ENCODE data around the gene TJP3. TPM values are rescaled to one million over a fixed set of nuclear protein-coding genes. Genes with fewer than 3 reads are reported as not detected.

Gene TJP3
- total and polyA plus RNA-seq, 3 experiments from 2014 or later = 1.5 to 16.2 (median 1.7) TPM

GRCh38 chr19:3784607-3785450 lies 76.6 kb downstream of the TJP3 start:
- H3K27ac Mint-ChIP-seq = peak overlapping the region; percentile 34 to 96 (median 84)
- H3K9me3 Mint-ChIP-seq = peaks cover 10 to 20% (median 16%) of the 10 kb centered on the region in 5 donors
- peaks cover 15% of the 10 kb centered on the region for H3K4me1 ChIP-seq (ENCODE audit: insufficient read depth, low read length)
- H3K9me3 ChIP-seq (ENCODE audit: low read length) = peaks cover 15% of the 10 kb centered on the region
- H3K4me1 Mint-ChIP-seq = peaks cover 34 to 48% (median 42%) of the 10 kb centered on the region in 3 donors
- peak overlapping the region; percentile 83 to 95 (median 90) for H3K4me3 Mint-ChIP-seq
- ChIA-PET CTCF (interaction anchor here (0.7 to 3.4 kb wide), 8 partner anchors 11 to 38 kb away, joined by 3 to 15 read pairs (median 6); partner anchors contain the start of gene MRPL54), POLR2A (interaction anchor here (1.0 to 2.3 kb wide), 3 partner anchors 11 to 22 kb away, joined by 4 to 6 read pairs (median 6); no protein-coding TSS in a partner anchor)
- H3K27me3 ChIP-seq (ENCODE audit: insufficient read depth, low read length, poor library complexity, severe bottlenecking) = no peaks in the 10 kb centered on the region
- peaks cover 6 to 24% (median 20%) of the 10 kb centered on the region in 3 donors for H3K36me3 Mint-ChIP-seq
- H3K4me3 ChIP-seq (ENCODE audit: low read length) = peak overlapping the region; percentile 58
- peaks cover 0 to 1% of the 10 kb centered on the region in 2 donors for H3K27me3 Mint-ChIP-seq
- no peak for DNase-seq
- H3K36me3 ChIP-seq (ENCODE audit: insufficient read depth, low read length) = peaks cover 7% of the 10 kb centered on the region
- H3K27ac ChIP-seq (ENCODE audit: low read depth, low read length) = peak overlapping the region; percentile 59

- H3K4me1 ChIP-seq (ENCODE audit: insufficient read depth, low read length) = peaks cover 21% of the 10 kb centered on the region
- peaks cover 15% of the 10 kb centered on the region for H3K9me3 ChIP-seq (ENCODE audit: low read length)
- CTCF ChIA-PET = interaction anchor here (0.7 to 3.4 kb wide), 2 partner anchors 11 to 37 kb away, joined by 3 to 15 read pairs; no protein-coding TSS in a partner anchor
- Mint-ChIP-seq H3K9me3 (peaks cover 10 to 20% (median 16%) of the 10 kb centered on the region in 5 donors), H3K27ac (peak overlapping the region; percentile 21 to 91 (median 62)), H3K36me3 (peaks cover 6 to 24% (median 20%) of the 10 kb centered on the region in 3 donors), H3K4me3 (peak overlapping the region; percentile 83 to 95 (median 90)), H3K4me1 (peaks cover 40 to 54% (median 47%) of the 10 kb centered on the region in 3 donors), H3K27me3 (peaks cover 0 to 1% of the 10 kb centered on the region in 2 donors)
- H3K4me3 ChIP-seq (ENCODE audit: low read length) = peak overlapping the region; percentile 58
- POLR2A ChIA-PET = interaction anchor here (1.0 to 2.3 kb wide), 2 partner anchors 10 to 12 kb away, joined by 4 to 6 read pairs; no protein-coding TSS in a partner anchor
- H3K36me3 ChIP-seq (ENCODE audit: insufficient read depth, low read length) = peaks cover 7% of the 10 kb centered on the region
- H3K27me3 ChIP-seq (ENCODE audit: insufficient read depth, low read length, poor library complexity, severe bottlenecking) = no peaks in the 10 kb centered on the region
- H3K27ac ChIP-seq (ENCODE audit: low read depth, low read length) = peak overlapping the region; percentile 59
- peak in 3 of 5 donors; percentile 21 to 30 (median 24) for DNase-seq
Measured at GRCh38 chr19:3785451-3785937, 77.3 kb downstream of the TJP3 start.

GRCh38 chr19:3785938-3786824 lies 78.0 kb downstream of the TJP3 start, which contains the start of gene MATK:
Gene MATK (minus strand): TSS chr19:3786381. CDS start chr19:3785135, 1,246 bp downstream.
- peak within 1 kb of the TSS; percentile 21 to 91 (median 86) for H3K27ac Mint-ChIP-seq
- H3K4me1 Mint-ChIP-seq = peaks cover 41 to 54% (median 46%) of the 10 kb centered on the region in 3 donors
- Histone ChIP-seq H3K9me3 (ENCODE audit: low read length) (peaks cover 12% of the 10 kb centered on the region), H3K27ac (ENCODE audit: low read depth, low read length) (peak within 1 kb of the TSS; percentile 59), H3K27me3 (ENCODE audit: insufficient read depth, low read length, poor library complexity, severe bottlenecking) (no peaks in the 10 kb centered on the region), H3K4me3 (ENCODE audit: low read length) (peak within 1 kb of the TSS; percentile 58), H3K4me1 (ENCODE audit: insufficient read depth, low read length) (peaks cover 21% of the 10 kb centered on the region), H3K36me3 (ENCODE audit: insufficient read depth, low read length) (peaks cover 7% of the 10 kb centered on the region)
- ChIA-PET POLR2A (interaction anchor here (0.9 to 2.3 kb wide), 5 partner anchors 10 to 26 kb away, joined by 4 to 6 read pairs (median 5); partner anchors contain the start of gene MRPL54), CTCF (interaction anchor here (0.9 to 3.1 kb wide), 5 partner anchors 10 to 36 kb away, joined by 3 to 13 read pairs (median 4); partner anchors contain the start of genes APBA3 and MRPL54)
- DNase-seq = peak in 4 of 5 donors; percentile 20 to 47 (median 26)
- H3K4me3 Mint-ChIP-seq = peak within 1 kb of the TSS; percentile 83 to 95 (median 90)
- peaks cover 6 to 22% (median 16%) of the 10 kb centered on the region in 3 donors for H3K36me3 Mint-ChIP-seq
- peaks cover 0 to 1% of the 10 kb centered on the region in 2 donors for H3K27me3 Mint-ChIP-seq
- H3K9me3 Mint-ChIP-seq = peaks cover 11 to 16% (median 14%) of the 10 kb centered on the region in 5 donors

GRCh38 chr19:3788996-3789778 lies 81.0 kb downstream of the TJP3 start:
- Mint-ChIP-seq H3K4me1 (peaks cover 36 to 55% (median 39%) of the 10 kb centered on the region in 3 donors), H3K27ac (peak overlapping the region; percentile 76 to 96 (median 90)), H3K4me3 (peak overlapping the region; percentile 70 to 85 (median 77)), H3K27me3 (no peaks in the 10 kb centered on the region), H3K9me3 (peaks cover 0 to 5% (median 0%) of the 10 kb centered on the region in 5 donors), H3K36me3 (peaks cover 2 to 5% (median 4%) of the 10 kb centered on the region in 3 donors)
- DNase-seq = peak in 3 of 5 donors; percentile 41 to 66 (median 65)
- Histone ChIP-seq H3K27me3 (ENCODE audit: insufficient read depth, low read length, poor library complexity, severe bottlenecking) (no peaks in the 10 kb centered on the region), H3K4me3 (ENCODE audit: low read length) (no peak overlapping the region), H3K4me1 (ENCODE audit: insufficient read depth, low read length) (peaks cover 21% of the 10 kb centered on the region), H3K27ac (ENCODE audit: low read depth, low read length) (peak overlapping the region; percentile 29), H3K9me3 (ENCODE audit: low read length) (no peaks in the 10 kb centered on the region), H3K36me3 (ENCODE audit: insufficient read depth, low read length) (no peaks in the 10 kb centered on the region)
- ChIA-PET CTCF (interaction anchor here (0.7 to 3.1 kb wide), 7 partner anchors 9 to 161 kb away, joined by 3 to 13 read pairs (median 3); partner anchors contain the start of genes APBA3 and MRPL54), POLR2A (interaction anchor here (0.6 to 1.4 kb wide), 5 partner anchors 9 to 63 kb away, joined by 3 to 9 read pairs (median 6); partner anchors contain the start of gene MRPL54)

- Histone ChIP-seq H3K4me3 (ENCODE audit: low read length) (no peak overlapping the region), H3K4me1 (ENCODE audit: insufficient read depth, low read length) (peaks cover 12% of the 10 kb centered on the region), H3K27me3 (ENCODE audit: insufficient read depth, low read length, poor library complexity, severe bottlenecking) (no peaks in the 10 kb centered on the region), H3K27ac (ENCODE audit: low read depth, low read length) (no peak overlapping the region), H3K9me3 (ENCODE audit: low read length) (no peaks in the 10 kb centered on the region), H3K36me3 (ENCODE audit: insufficient read depth, low read length) (no peaks in the 10 kb centered on the region)
- ChIA-PET CTCF (interaction anchor here (1.1 to 2.0 kb wide), 5 partner anchors 9 to 36 kb away, joined by 3 to 4 read pairs (median 3); no protein-coding TSS in a partner anchor), POLR2A (no interaction called here)
- H3K4me3 Mint-ChIP-seq = peak overlapping the region in 5 of 7 donors; percentile 4 to 73 (median 56)
- no peaks in the 10 kb centered on the region for H3K27me3 Mint-ChIP-seq
- DNase-seq = no peak
- H3K27ac Mint-ChIP-seq = peak overlapping the region in 7 of 8 donors; percentile 13 to 89 (median 71)
- H3K9me3 Mint-ChIP-seq = peaks cover 0 to 5% (median 0%) of the 10 kb centered on the region in 5 donors
- H3K36me3 Mint-ChIP-seq = peaks cover 2 to 4% (median 2%) of the 10 kb centered on the region in 3 donors
- H3K4me1 Mint-ChIP-seq = peaks cover 31 to 48% (median 36%) of the 10 kb centered on the region in 3 donors
Measured at GRCh38 chr19:3790209-3790734, 82.1 kb downstream of the TJP3 start.

- H3K36me3 ChIP-seq (ENCODE audit: insufficient read depth, low read length) = no peaks in the 10 kb centered on the region
- H3K9me3 ChIP-seq (ENCODE audit: low read length) = no peaks in the 10 kb centered on the region
- POLR2A ChIA-PET = no interaction called here
- Mint-ChIP-seq H3K27me3 (no peaks in the 10 kb centered on the region), H3K9me3 (peaks cover 0 to 5% (median 0%) of the 10 kb centered on the region in 5 donors), H3K36me3 (peaks cover 2 to 4% (median 2%) of the 10 kb centered on the region in 3 donors), H3K27ac (peak overlapping the region in 4 of 8 donors; percentile 18 to 89 (median 71)), H3K4me1 (peaks cover 31 to 42% (median 34%) of the 10 kb centered on the region in 3 donors), H3K4me3 (no peak overlapping the region)
- peaks cover 12% of the 10 kb centered on the region for H3K4me1 ChIP-seq (ENCODE audit: insufficient read depth, low read length)
- CTCF ChIA-PET = interaction anchor here (1.1 to 1.5 kb wide), 4 partner anchors 21 to 35 kb away, joined by 3 read pairs; no protein-coding TSS in a partner anchor
- H3K27ac ChIP-seq (ENCODE audit: low read depth, low read length) = no peak overlapping the region
- no peaks in the 10 kb centered on the region for H3K27me3 ChIP-seq (ENCODE audit: insufficient read depth, low read length, poor library complexity, severe bottlenecking)
- H3K4me3 ChIP-seq (ENCODE audit: low read length) = no peak overlapping the region
- DNase-seq = no peak
Measured at GRCh38 chr19:3790941-3791340, 82.8 kb downstream of the TJP3 start.
